DND-41 (cell line): ENCODE measurements around the gene DCUN1D3.

Source experiments
- EZH2 ChIP-seq: IDR thresholded peaks from 3 replicates; pipeline ENCODE4 v1.6.1; 2012; ENCODE audit warnings: borderline replicate concordance, low read depth, mild to moderate bottlenecking, moderate library complexity, low read length, inconsistent platforms; ENCODE audit not compliant: severe bottlenecking
- TF ChIP-seq, protein P1 (sequence below): IDR thresholded peaks from 2 replicates; pipeline ENCODE4 v1.5.1; 2012; ENCODE audit warnings: borderline replicate concordance, low read length, moderate library complexity, mild to moderate bottlenecking; ENCODE audit not compliant: poor library complexity, severe bottlenecking; ENCODE audit errors: extremely low read depth

DNA sequence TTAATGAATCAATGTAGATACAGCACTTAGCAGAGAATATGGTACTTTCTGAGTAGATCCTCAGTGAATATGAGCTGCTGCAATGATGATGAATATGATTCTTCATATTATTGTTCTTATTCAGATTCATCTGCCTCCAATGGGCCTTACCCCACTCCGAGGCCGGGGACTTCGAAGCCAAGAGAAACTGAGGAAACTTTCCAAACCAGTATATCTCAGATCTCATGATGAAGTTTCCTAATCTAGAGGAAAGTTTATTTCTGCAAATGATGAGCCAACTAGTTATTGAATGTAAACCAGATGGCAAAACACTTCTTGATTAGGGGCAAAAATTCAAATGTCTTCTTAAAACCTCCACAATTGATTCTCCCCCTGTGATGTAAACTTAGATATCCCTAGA lies 23.7 kb upstream of the DCUN1D3 start:
- TF ChIP-seq, protein P1, sequence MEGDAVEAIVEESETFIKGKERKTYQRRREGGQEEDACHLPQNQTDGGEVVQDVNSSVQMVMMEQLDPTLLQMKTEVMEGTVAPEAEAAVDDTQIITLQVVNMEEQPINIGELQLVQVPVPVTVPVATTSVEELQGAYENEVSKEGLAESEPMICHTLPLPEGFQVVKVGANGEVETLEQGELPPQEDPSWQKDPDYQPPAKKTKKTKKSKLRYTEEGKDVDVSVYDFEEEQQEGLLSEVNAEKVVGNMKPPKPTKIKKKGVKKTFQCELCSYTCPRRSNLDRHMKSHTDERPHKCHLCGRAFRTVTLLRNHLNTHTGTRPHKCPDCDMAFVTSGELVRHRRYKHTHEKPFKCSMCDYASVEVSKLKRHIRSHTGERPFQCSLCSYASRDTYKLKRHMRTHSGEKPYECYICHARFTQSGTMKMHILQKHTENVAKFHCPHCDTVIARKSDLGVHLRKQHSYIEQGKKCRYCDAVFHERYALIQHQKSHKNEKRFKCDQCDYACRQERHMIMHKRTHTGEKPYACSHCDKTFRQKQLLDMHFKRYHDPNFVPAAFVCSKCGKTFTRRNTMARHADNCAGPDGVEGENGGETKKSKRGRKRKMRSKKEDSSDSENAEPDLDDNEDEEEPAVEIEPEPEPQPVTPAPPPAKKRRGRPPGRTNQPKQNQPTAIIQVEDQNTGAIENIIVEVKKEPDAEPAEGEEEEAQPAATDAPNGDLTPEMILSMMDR: no peak
- no peak for TF ChIP-seq EZH2
